Breast epithelium (tissue), 4 donors: ENCODE results near the gene CDH5. TPM values are rescaled to one million over a fixed set of nuclear protein-coding genes. Genes with fewer than 3 reads are reported as not detected.

ENCODE experiments used
- DNase-seq, 2 donors: peaks; one replicate each; pipeline ENCODE4 v3.0.0-alpha.2; 2019; ENCODE audit warnings: low spot score in 2 of 2
- H3K27ac ChIP-seq, 2 donors: fragments of 200-600 bp; sonication (generic) in 1 of 2; one replicate each; pipeline ENCODE4 v1.5.1; 2016 to 2019; ENCODE audit warnings: mild to moderate bottlenecking in 1 of 2
- H3K27me3 ChIP-seq, 2 donors: fragments of 200-600 bp; sonication (generic) in 1 of 2; one replicate each; pipeline versions ENCODE4 v1.5.1 to v1.6.0; 2017 to 2019; ENCODE audit warnings: control low read depth in 1 of 2, mild to moderate bottlenecking in 1 of 2
- H3K36me3 ChIP-seq: fragments of 200-600 bp; one replicate; pipeline ENCODE4 v1.5.1; 2019
- H3K4me1 ChIP-seq, 2 donors: fragments of 200-600 bp; sonication (generic); one replicate each; pipeline ENCODE4 v1.5.1; 2016 to 2019; ENCODE audit warnings: control low read depth in 1 of 2
- H3K4me3 ChIP-seq, 3 donors: fragments of 200-600 bp; sonication (generic); 1 replicate in 2 of 3; 2 replicates in 1 of 3; pipeline ENCODE4 v1.5.1; 2016 to 2019; ENCODE audit warnings: mild to moderate bottlenecking in 3 of 3, moderate library complexity in 2 of 3
- H3K9me3 ChIP-seq, 2 donors: fragments of 200-600 bp; sonication (generic) in 1 of 2; one replicate each; pipeline ENCODE4 v1.5.1; 2016 to 2019; ENCODE audit warnings: control low read depth in 1 of 2
- CTCF ChIP-seq, 3 donors: fragments of 450-650 bp; IDR thresholded peaks; one replicate each; pipeline ENCODE4 v1.5.1; 2016 to 2017; ENCODE audit warnings: antibody characterized with exemption in 3 of 3, mild to moderate bottlenecking in 3 of 3, moderate library complexity in 3 of 3
- POLR2A ChIP-seq: fragments of 450-650 bp; IDR thresholded peaks from one replicate; pipeline ENCODE4 v1.6.1; 2016; ENCODE audit warnings: antibody characterized with exemption, mild to moderate bottlenecking, moderate library complexity
- POLR2AphosphoS5 ChIP-seq, 3 donors: sonication (generic); formaldehyde crosslinking; IDR thresholded peaks; one replicate each; pipeline ENCODE4 v1.6.1; 2017; ENCODE audit warnings: antibody characterized with exemption in 3 of 3
- intact Hi-C: fragments of 100-400 bp; cut with DNase I; formaldehyde crosslinking; loops from one replicate; pipeline ENCODE4 v1.15.1; 2023; ENCODE audit warnings: low total_unique reads
- total RNA-seq, 3 donors: library from RNA; depleted of rRNA; stranded (reverse); fragments of >200 nt; gene quantifications; one replicate each; pipeline ENCODE4 v1.1.0, GENCODE V29; 2016

Gene CDH5
- total RNA-seq, 3 donors from 2014 or later: 19.2 to 52.8 (median 45.1) TPM

GRCh38 chr16:66379571-66379941 lies 13.1 kb downstream of the CDH5 start:
- intact Hi-C loops: no loop called here
- no peaks in the 10 kb centered on the region for H3K4me1 ChIP-seq
- H3K9me3 ChIP-seq: no peaks in the 10 kb centered on the region
- TF ChIP-seq POLR2AphosphoS5 (IDR thresholded peaks at IDR 0.05) (no peak), CTCF (IDR thresholded peaks at IDR 0.05) (no peak), POLR2A (no peak)
- H3K27me3 ChIP-seq: no peaks in the 10 kb centered on the region
- no peaks in the 10 kb centered on the region for H3K36me3 ChIP-seq
- no peak overlapping the region for H3K4me3 ChIP-seq
- DNase-seq: no peak
- H3K27ac ChIP-seq: no peak overlapping the region

GRCh38 chr16:66380421-66380820 lies 13.9 kb downstream of the CDH5 start:
- no peaks in the 10 kb centered on the region for H3K27me3 ChIP-seq
- TF ChIP-seq CTCF (IDR thresholded peaks at IDR 0.05) (no peak), POLR2AphosphoS5 (IDR thresholded peaks at IDR 0.05) (no peak), POLR2A (no peak)

GRCh38 chr16:66381585-66382170 lies 15.2 kb downstream of the CDH5 start:
- H3K9me3 ChIP-seq: no peaks in the 10 kb centered on the region
- H3K4me3 ChIP-seq: no peak overlapping the region
- H3K4me1 ChIP-seq: no peaks in the 10 kb centered on the region
- no peak for DNase-seq
- intact Hi-C loops: no loop called here
- no peak for TF ChIP-seq POLR2A
- no peak for TF ChIP-seq CTCF (IDR thresholded peaks at IDR 0.05)
- TF ChIP-seq POLR2AphosphoS5 (IDR thresholded peaks at IDR 0.05): no peak
- peak overlapping the region; percentile 73 to 84 for H3K27ac ChIP-seq
- no peaks in the 10 kb centered on the region for H3K36me3 ChIP-seq
- no peaks in the 10 kb centered on the region for H3K27me3 ChIP-seq

More at GRCh38 chr16:66380421-66380820, 13.9 kb downstream of the CDH5 start:
- DNase-seq: no peak
- Histone ChIP-seq H3K4me3 (no peak overlapping the region), H3K4me1 (no peaks in the 10 kb centered on the region), H3K9me3 (no peaks in the 10 kb centered on the region), H3K36me3 (no peaks in the 10 kb centered on the region), H3K27ac (no peak overlapping the region)
- intact Hi-C loops: no loop called here

GRCh38 chr16:66382171-66382965 lies 15.9 kb downstream of the CDH5 start:
- intact Hi-C loops: no loop called here
- Histone ChIP-seq H3K36me3 (no peaks in the 10 kb centered on the region), H3K9me3 (no peaks in the 10 kb centered on the region), H3K27me3 (no peaks in the 10 kb centered on the region), H3K4me3 (peak overlapping the region in 1 of 3 donors; percentile 10), H3K27ac (peak overlapping the region; percentile 73 to 84), H3K4me1 (no peaks in the 10 kb centered on the region)
- DNase-seq: no peak
- TF ChIP-seq POLR2AphosphoS5 (IDR thresholded peaks at IDR 0.05): peak in 2 of 3 donors; percentile 21 to 23
- no peak for TF ChIP-seq CTCF (IDR thresholded peaks at IDR 0.05)
- no peak for TF ChIP-seq POLR2A

- TF ChIP-seq CTCF (IDR thresholded peaks at IDR 0.05) (no peak), POLR2A (no peak), POLR2AphosphoS5 (IDR thresholded peaks at IDR 0.05) (no peak)
- H3K4me3 ChIP-seq: peak overlapping the region in 1 of 3 donors; percentile 10
- H3K9me3 ChIP-seq: no peaks in the 10 kb centered on the region
- no peaks in the 10 kb centered on the region for H3K36me3 ChIP-seq
- no peak for DNase-seq
- no peaks in the 10 kb centered on the region for H3K4me1 ChIP-seq
- intact Hi-C loops: no loop called here
- H3K27me3 ChIP-seq: no peaks in the 10 kb centered on the region
- H3K27ac ChIP-seq: peak overlapping the region; percentile 73 to 84
Observed at GRCh38 chr16:66382966-66383299, 16.4 kb downstream of the CDH5 start.
